Fibroblast of mammary gland (primary cell): ENCODE results near the gene UBAP2.
A peak's percentile ranks its signal among the peaks of the same experiment; 100 is the strongest.
"Not testable (repeated sequence)": the region's sequence is repeated elsewhere in the genome, so short reads cannot be mapped to it uniquely, and the experiment has no call there.

Source experiments
- DNase-seq: peaks from one replicate; pipeline ENCODE4 v3.0.0-alpha.2; 2010; ENCODE audit warnings: low read depth
- H3K4me3 ChIP-seq: 2 replicates; pipeline ENCODE4 v1.5.1; 2011; ENCODE audit warnings: low read depth, mild to moderate bottlenecking, low read length, moderate library complexity; ENCODE audit not compliant: control insufficient read depth
- TF ChIP-seq, protein P1 (sequence below): conservative IDR thresholded peaks from 2 replicates; pipeline ENCODE4 v1.5.1; 2011; ENCODE audit warnings: low read depth, low read length, inconsistent platforms; ENCODE audit not compliant: control insufficient read depth, insufficient read depth

Gene UBAP2

GRCh38 chr9:33988219-33988890, 60.3 kb downstream of the UBAP2 start:
- DNase-seq, result peak; percentile 6
- no peak overlapping the region for H3K4me3 ChIP-seq
- TF ChIP-seq, protein P1, sequence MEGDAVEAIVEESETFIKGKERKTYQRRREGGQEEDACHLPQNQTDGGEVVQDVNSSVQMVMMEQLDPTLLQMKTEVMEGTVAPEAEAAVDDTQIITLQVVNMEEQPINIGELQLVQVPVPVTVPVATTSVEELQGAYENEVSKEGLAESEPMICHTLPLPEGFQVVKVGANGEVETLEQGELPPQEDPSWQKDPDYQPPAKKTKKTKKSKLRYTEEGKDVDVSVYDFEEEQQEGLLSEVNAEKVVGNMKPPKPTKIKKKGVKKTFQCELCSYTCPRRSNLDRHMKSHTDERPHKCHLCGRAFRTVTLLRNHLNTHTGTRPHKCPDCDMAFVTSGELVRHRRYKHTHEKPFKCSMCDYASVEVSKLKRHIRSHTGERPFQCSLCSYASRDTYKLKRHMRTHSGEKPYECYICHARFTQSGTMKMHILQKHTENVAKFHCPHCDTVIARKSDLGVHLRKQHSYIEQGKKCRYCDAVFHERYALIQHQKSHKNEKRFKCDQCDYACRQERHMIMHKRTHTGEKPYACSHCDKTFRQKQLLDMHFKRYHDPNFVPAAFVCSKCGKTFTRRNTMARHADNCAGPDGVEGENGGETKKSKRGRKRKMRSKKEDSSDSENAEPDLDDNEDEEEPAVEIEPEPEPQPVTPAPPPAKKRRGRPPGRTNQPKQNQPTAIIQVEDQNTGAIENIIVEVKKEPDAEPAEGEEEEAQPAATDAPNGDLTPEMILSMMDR, result no peak

DNA sequence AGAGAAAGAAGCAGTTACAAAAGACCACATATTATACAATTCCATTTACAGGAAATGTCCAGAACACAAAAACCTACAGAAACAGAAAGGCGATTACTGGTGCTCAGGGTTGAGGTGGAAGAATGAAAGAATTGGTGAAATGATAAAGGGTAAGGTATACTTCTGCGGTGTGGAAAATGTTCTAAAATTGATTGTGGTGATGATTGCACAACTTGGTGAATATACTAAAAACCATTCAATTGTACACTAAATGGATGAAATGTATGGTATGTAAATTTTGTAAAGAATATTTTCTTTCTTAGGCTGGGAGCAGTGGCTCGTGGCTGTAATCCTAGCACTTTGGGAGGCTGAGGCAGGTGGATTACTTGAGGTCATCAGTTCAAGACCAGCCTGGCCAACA, 72.3 kb downstream of the UBAP2 start:
- H3K4me3 ChIP-seq, result no peak overlapping the region
- DNase-seq, result no peak
- TF ChIP-seq, protein P1, result no peak

- TF ChIP-seq, protein P1, result no peak
- no peak for DNase-seq
- no peak overlapping the region for H3K4me3 ChIP-seq
Observed at GRCh38 chr9:33972698-33973097, 76.0 kb downstream of the UBAP2 start.

DNA sequence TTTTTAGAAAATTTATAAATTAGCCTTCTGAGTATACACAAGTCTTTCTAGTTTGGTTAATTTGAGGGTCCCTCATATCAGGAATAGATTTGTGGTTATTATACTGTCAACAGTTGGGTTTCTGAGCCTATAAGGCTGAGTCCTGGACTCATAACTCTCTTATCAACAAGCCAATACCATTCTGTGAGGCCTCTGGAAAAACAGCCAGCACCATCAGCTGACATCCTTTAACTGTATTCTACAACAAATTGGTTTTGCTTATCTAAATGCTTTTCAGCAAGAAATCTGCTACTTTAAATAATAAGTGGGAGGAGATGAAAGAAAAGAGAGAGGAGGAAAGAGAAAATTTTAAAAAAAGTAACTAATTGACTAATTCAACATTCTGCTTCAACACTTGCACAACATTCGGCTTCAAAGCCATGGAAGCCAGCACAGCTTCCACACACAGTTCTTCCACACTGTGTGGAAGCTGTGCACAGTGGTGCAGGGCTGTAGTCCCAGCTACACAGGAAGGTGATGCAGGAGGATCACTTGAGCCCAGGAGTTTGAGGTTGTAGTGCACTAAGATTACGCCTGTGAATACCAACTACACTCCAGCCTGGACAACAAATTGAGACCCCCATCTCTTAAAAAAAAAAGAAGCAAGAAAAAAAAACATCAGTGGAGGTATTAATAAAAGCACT, 84.5 kb downstream of the UBAP2 start:
- H3K4me3 ChIP-seq, result no peak overlapping the region
- TF ChIP-seq, protein P1, result no peak
- DNase-seq, result no peak

- not testable (repeated sequence) for H3K4me3 ChIP-seq, DNase-seq
Observed at GRCh38 chr9:33962468-33962867, 86.2 kb downstream of the UBAP2 start.

DNA sequence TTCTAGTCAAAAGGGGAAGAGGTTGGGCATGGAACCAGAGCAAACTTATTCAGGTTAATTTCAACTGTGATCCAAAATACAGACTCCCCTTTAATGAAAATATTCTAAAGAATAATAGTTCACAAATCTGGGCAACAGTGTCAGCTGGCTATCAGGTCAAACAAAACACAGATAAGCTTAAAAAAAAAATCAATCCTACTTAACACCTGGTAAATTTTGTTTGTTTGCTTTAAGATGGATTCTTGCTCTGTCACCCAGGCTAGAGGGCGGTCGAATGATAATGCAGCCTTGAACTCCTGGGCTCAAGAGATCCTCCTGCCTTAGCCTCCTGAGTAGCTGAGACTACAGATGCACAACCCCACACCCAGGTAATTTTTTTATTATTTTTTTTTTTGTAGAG, 89.0 kb downstream of the UBAP2 start:
- TF ChIP-seq, protein P1, result no peak
- DNase-seq, result no peak
- H3K4me3 ChIP-seq, result no peak overlapping the region

GRCh38 chr9:33956544-33956943, 92.1 kb downstream of the UBAP2 start:
- TF ChIP-seq, protein P1, result no peak
- H3K4me3 ChIP-seq, result no peak overlapping the region
- DNase-seq, result no peak
